Psoas muscle (tissue), 8 donors: ENCODE data around the gene CREB3. TPM values are rescaled to one million over a fixed set of nuclear protein-coding genes. Genes with fewer than 3 reads are reported as not detected.

Source experiments
- ATAC-seq, 4 donors: fragments of 200-7000 bp; cut with Tn5 transposase; one replicate each; pipeline ENCODE4 v1.9.1; 2020; ENCODE audit warnings: moderate library complexity in 3 of 4, mild to moderate bottlenecking in 2 of 4
- DNase-seq, 2 donors: peaks; one replicate each; pipeline ENCODE4 v3.0.0-alpha.2; 2020
- H3K27ac ChIP-seq: fragments of 200-600 bp; one replicate; pipeline ENCODE4 v1.8.0; 2022
- H3K27me3 ChIP-seq, 3 donors: fragments of 200-600 bp in 1 of 3; one replicate each; pipeline versions ENCODE4 v1.6.1 to v1.8.0; 2013 to 2022; ENCODE audit warnings: low read length in 2 of 3, mild to moderate bottlenecking in 2 of 3, moderate library complexity in 1 of 3; ENCODE audit not compliant: insufficient read depth in 3 of 3
- H3K36me3 ChIP-seq, 2 donors: fragments of 200-600 bp in 1 of 2; one replicate each; pipeline versions ENCODE4 v1.6.1 to v1.8.0; 2013 to 2022; ENCODE audit warnings: low read depth in 1 of 2, mild to moderate bottlenecking in 1 of 2, moderate library complexity in 1 of 2; ENCODE audit not compliant: insufficient read depth in 1 of 2
- H3K4me1 ChIP-seq: fragments of 200-600 bp; one replicate; pipeline ENCODE4 v1.8.0; 2022
- H3K4me3 ChIP-seq: fragments of 200-600 bp; one replicate; pipeline ENCODE4 v1.8.0; 2022; ENCODE audit warnings: mild to moderate bottlenecking
- H3K9me3 ChIP-seq: fragments of 200-600 bp; one replicate; pipeline ENCODE4 v1.8.0; 2022
- CTCF ChIP-seq: fragments of 200-600 bp; IDR thresholded peaks from one replicate; pipeline ENCODE4 v1.8.0; 2022; ENCODE audit warnings: antibody characterized with exemption
- WGBS, 3 donors: extraction: QIAGEN DNeasy Blood & Tissue Kit; methylation state at CpG; one replicate each; pipeline versions ENCODE4 v1.1.6 to v1.1.7; 2013; 5-methylcytosine and 5-hydroxymethylcytosine counted together
- intact Hi-C, 2 donors: fragments of 100-400 bp; cut with DNase I; formaldehyde crosslinking; loops; one replicate each; pipeline versions ENCODE4 v1.11.0 to v1.14.2; 2022
- polyA plus RNA-seq, 3 donors: library from polyadenylated mRNA; stranded (reverse); fragments of 200-250 nt; gene quantifications; one replicate each; pipeline ENCODE4 v1.2.3, GENCODE V29; 2013
- total RNA-seq, 4 donors: library from RNA; stranded (reverse); fragmentation: NEBNext Ultra II Directional in 2 of 4; extraction: Animal tissue kit (Norgen Biotek cat#: 25700) in 2 of 4; gene quantifications; one replicate each; pipeline versions ENCODE4 v1.2.1 to v1.2.4, GENCODE V29; 2021 to 2023
- donor health status: healthy with polysubstance abuse.
- donor health status: DM: no; HTN: no; CAD: no; lungs with moderate emphysema.
- donor health status: Bipolar disorder and iron deficiency.
- donor health status: healthy.
- donor health status: DM: yes; HTN: yes; CAD: no.
- donor health status: DM: no; HTN: no; CAD: no.
- donor health status: DM: no; HTN: no; CAD: no.
- donor health status: DM: yes; HTN: yes; CAD: no.

CREB3 gene
- total and polyA plus RNA-seq, 7 donors = 16.1 to 55.1 (median 21.3) TPM

- H3K9me3 ChIP-seq = no peaks in the 10 kb centered on the region
- H3K4me1 ChIP-seq = peaks cover 11% of the 10 kb centered on the region
- H3K36me3 ChIP-seq = peaks cover 31 to 90% of the 10 kb centered on the region in 2 donors
- DNase-seq = no peak
- no peak for TF ChIP-seq CTCF
- intact Hi-C loops = no loop called here
- H3K4me3 ChIP-seq = no peak overlapping the region
- no peak for ATAC-seq
- H3K27me3 ChIP-seq = no peaks in the 10 kb centered on the region
- H3K27ac ChIP-seq = peak overlapping the region; percentile 53
- 50 to 59% (median 55%) methylated on average over 7 of the region's 7 CpGs for WGBS, 3 donors
These were observed 4.7 kb downstream of the CREB3 start for GRCh38 chr9:35737143-35737542.

- ATAC-seq (no peak), DNase-seq (no peak)
- Histone ChIP-seq H3K4me3 (no peak overlapping the region), H3K27me3 (no peaks in the 10 kb centered on the region), H3K4me1 (peaks cover 8% of the 10 kb centered on the region), H3K9me3 (no peaks in the 10 kb centered on the region), H3K36me3 (peaks cover 37 to 98% of the 10 kb centered on the region in 2 donors), H3K27ac (no peak overlapping the region)
- intact Hi-C loops = no loop called here
- 48 to 67% (median 54%) methylated on average over 4 of the region's 4 CpGs for WGBS, 3 donors
- no peak for TF ChIP-seq CTCF
These were observed 5.7 kb downstream of the CREB3 start for GRCh38 chr9:35738186-35738585.

GRCh38 chr9:35738924-35739323, 6.5 kb downstream of the CREB3 start:
- H3K4me3 ChIP-seq = no peak overlapping the region
- no peak for TF ChIP-seq CTCF
- DNase-seq (no peak), ATAC-seq (no peak)
- no peaks in the 10 kb centered on the region for H3K9me3 ChIP-seq
- peaks cover 43 to 99% of the 10 kb centered on the region in 2 donors for H3K36me3 ChIP-seq
- H3K27me3 ChIP-seq = no peaks in the 10 kb centered on the region
- WGBS, 3 donors = 84 to 92% (median 87%) methylated on average over 7 of the region's 7 CpGs
- no peak overlapping the region for H3K27ac ChIP-seq
- intact Hi-C loops = no loop called here
- H3K4me1 ChIP-seq = peaks cover 8% of the 10 kb centered on the region

- 72 to 80% (median 72%) methylated on average over 6 of the region's 6 CpGs for WGBS, 3 donors
- intact Hi-C loops = no loop called here
These were observed 7.8 kb downstream of the CREB3 start for GRCh38 chr9:35740243-35740642.

More at GRCh38 chr9:35740243-35740642, 7.8 kb downstream of the CREB3 start:
- no peak overlapping the region for H3K4me3 ChIP-seq
- no peaks in the 10 kb centered on the region for H3K9me3 ChIP-seq
- no peaks in the 10 kb centered on the region for H3K27me3 ChIP-seq
- DNase-seq (no peak), ATAC-seq (no peak)
- H3K36me3 ChIP-seq = peaks cover 49 to 100% of the 10 kb centered on the region in 2 donors
- H3K27ac ChIP-seq = no peak overlapping the region
- TF ChIP-seq CTCF = no peak
- H3K4me1 ChIP-seq = peaks cover 18% of the 10 kb centered on the region
